Colonic mucosa (tissue), 4 donors: ENCODE results near the gene BRD7. TPM values are rescaled to one million over a fixed set of nuclear protein-coding genes. Genes with fewer than 3 reads are reported as not detected.

Experiments
- DNase-seq: peaks from one replicate; pipeline ENCODE4 v3.0.0-alpha.2; 2020
- H3K27ac ChIP-seq: fragments of 200-600 bp; one replicate; pipeline ENCODE4 v1.8.0; 2021
- H3K27me3 ChIP-seq: fragments of 200-600 bp; one replicate; pipeline ENCODE4 v1.8.0; 2021
- H3K36me3 ChIP-seq: fragments of 200-600 bp; one replicate; pipeline ENCODE4 v1.8.0; 2021
- H3K4me1 ChIP-seq: fragments of 200-600 bp; one replicate; pipeline ENCODE4 v1.8.0; 2021; ENCODE audit warnings: mild to moderate bottlenecking
- H3K4me3 ChIP-seq: fragments of 200-600 bp; one replicate; pipeline ENCODE4 v1.8.0; 2021
- H3K9ac ChIP-seq, 2 donors: one replicate each; pipeline ENCODE4 v1.7.0; 2013; ENCODE audit warnings: control low read depth in 2 of 2, low read depth in 2 of 2, low read length in 2 of 2
- H3K9me3 ChIP-seq: fragments of 200-600 bp; one replicate; pipeline ENCODE4 v1.8.0; 2021
- CTCF ChIP-seq: fragments of 200-600 bp; IDR thresholded peaks from one replicate; pipeline ENCODE4 v1.8.0; 2022; ENCODE audit warnings: antibody characterized with exemption, mild to moderate bottlenecking
- intact Hi-C: fragments of 100-400 bp; cut with DNase I; formaldehyde crosslinking; loops from one replicate; pipeline ENCODE4 v1.14.1; 2022
- total RNA-seq, 2 donors: library from RNA; stranded (reverse); fragmentation: NEBNext Ultra II Directional in 1 of 2; extraction: Animal tissue kit (Norgen Biotek cat#: 25700) in 1 of 2; gene quantifications; one replicate each; pipeline ENCODE4 v1.2.1, GENCODE V29; 2021
- donor health status: healthy.
- donor health status: DM: no; HTN: no; CAD: no.
- donor health status: DM: no; HTN: no; CAD: no.

Gene BRD7
- total RNA-seq, 2 donors from 2014 or later: 69.9 to 76.3 TPM

GRCh38 chr16:50269769-50270509 is 98.8 kb downstream of the BRD7 start:
- H3K9me3 ChIP-seq: no peaks in the 10 kb centered on the region
- intact Hi-C loops: no loop called here
- H3K27ac ChIP-seq: no peak overlapping the region
- no peaks in the 10 kb centered on the region for H3K27me3 ChIP-seq
- H3K4me3 ChIP-seq: no peak overlapping the region
- no peaks in the 10 kb centered on the region for H3K36me3 ChIP-seq
- peak overlapping the region in 1 of 2 donors; percentile 34 for H3K9ac ChIP-seq
- no peak for DNase-seq
- peaks cover 13% of the 10 kb centered on the region for H3K4me1 ChIP-seq
- no peak for TF ChIP-seq CTCF

GRCh38 chr16:50269061-50269705 is 99.6 kb downstream of the BRD7 start:
- Histone ChIP-seq H3K4me3 (no peak overlapping the region), H3K9ac (no peak overlapping the region), H3K27ac (no peak overlapping the region), H3K9me3 (no peaks in the 10 kb centered on the region), H3K36me3 (no peaks in the 10 kb centered on the region), H3K27me3 (no peaks in the 10 kb centered on the region), H3K4me1 (peaks cover 13% of the 10 kb centered on the region)
- DNase-seq: no peak
- no peak for TF ChIP-seq CTCF
- intact Hi-C loops: no loop called here

- TF ChIP-seq CTCF: no peak
- no peak overlapping the region for H3K4me3 ChIP-seq
- H3K4me1 ChIP-seq: peaks cover 13% of the 10 kb centered on the region
- H3K27ac ChIP-seq: no peak overlapping the region
- H3K36me3 ChIP-seq: no peaks in the 10 kb centered on the region
- no peak for DNase-seq
- H3K27me3 ChIP-seq: no peaks in the 10 kb centered on the region
- H3K9ac ChIP-seq: no peak overlapping the region
- intact Hi-C loops: no loop called here
- H3K9me3 ChIP-seq: no peaks in the 10 kb centered on the region
Measured at GRCh38 chr16:50268352-50268751, 100.4 kb downstream of the BRD7 start.

- intact Hi-C loops: no loop called here
- DNase-seq: peak; percentile 37
Measured at GRCh38 chr16:50267651-50268050, 101.1 kb downstream of the BRD7 start.

GRCh38 chr16:50267151-50267631 is 101.6 kb downstream of the BRD7 start:
- intact Hi-C loops: no loop called here
- DNase-seq: peak; percentile 40
- peak overlapping the region in 1 of 2 donors; percentile 9 for H3K9ac ChIP-seq

More at GRCh38 chr16:50267651-50268050, 101.1 kb downstream of the BRD7 start:
- Histone ChIP-seq H3K4me1 (peaks cover 13% of the 10 kb centered on the region), H3K27ac (peak overlapping the region; percentile 79), H3K9me3 (no peaks in the 10 kb centered on the region), H3K27me3 (no peaks in the 10 kb centered on the region), H3K36me3 (no peaks in the 10 kb centered on the region), H3K9ac (peak overlapping the region; percentile 9 to 14), H3K4me3 (peak overlapping the region; percentile 31)
- no peak for TF ChIP-seq CTCF

More at GRCh38 chr16:50267151-50267631, 101.6 kb downstream of the BRD7 start:
- Histone ChIP-seq H3K36me3 (no peaks in the 10 kb centered on the region), H3K4me3 (peak overlapping the region; percentile 31), H3K9me3 (no peaks in the 10 kb centered on the region), H3K27ac (peak overlapping the region; percentile 79), H3K27me3 (no peaks in the 10 kb centered on the region), H3K4me1 (peaks cover 13% of the 10 kb centered on the region)
- no peak for TF ChIP-seq CTCF
